IPS DF 6.9 (cell line): ENCODE data around the gene KRT84.

Experiments
- DNase-seq: peaks from one replicate; pipeline ENCODE4 v3.0.0-alpha.2; 2013; ENCODE audit warnings: low read depth, low spot score
- H3K27ac ChIP-seq: one replicate; pipeline ENCODE4 v1.5.1; 2013; ENCODE audit warnings: low read length, control low read depth
- H3K27me3 ChIP-seq: 2 replicates; pipeline ENCODE4 v1.6.1; 2013; ENCODE audit warnings: mild to moderate bottlenecking, low read length; ENCODE audit not compliant: control insufficient read depth, insufficient read depth
- H3K36me3 ChIP-seq: 2 replicates; pipeline ENCODE4 v1.6.1; 2013; ENCODE audit warnings: low read length; ENCODE audit not compliant: control insufficient read depth, insufficient read depth
- H3K4me1 ChIP-seq: 2 replicates; pipeline ENCODE4 v1.6.1; 2013; ENCODE audit warnings: low read length; ENCODE audit not compliant: control insufficient read depth, insufficient read depth
- H3K4me3 ChIP-seq: 2 replicates; pipeline ENCODE4 v1.5.1; 2013; ENCODE audit warnings: mild to moderate bottlenecking, low read length
- H3K9me3 ChIP-seq: 2 replicates; pipeline ENCODE4 v1.6.1; 2013; ENCODE audit warnings: low read length, inconsistent platforms; ENCODE audit not compliant: control insufficient read depth, insufficient read depth
- WGBS: extraction: QIAGEN DNeasy Blood & Tissue Kit; methylation state at CpG from one replicate; pipeline ENCODE4 v1.1.7; 2013; ENCODE audit warnings: mixed read lengths, missing lambda C conversion rate; ENCODE audit not compliant: insufficient read length, insufficient coverage; 5-methylcytosine and 5-hydroxymethylcytosine counted together

KRT84 gene

GRCh38 chr12:52333321-52333720 is 52.1 kb downstream of the KRT84 start:
- no peaks in the 10 kb centered on the region for H3K4me1 ChIP-seq
- H3K9me3 ChIP-seq: no peaks in the 10 kb centered on the region; the same call in 1 of the 2 replicates
- H3K36me3 ChIP-seq: no peaks in the 10 kb centered on the region
- WGBS: no CpG with 5 or more reads among the region's 3 CpGs
- no peak for DNase-seq
- no peaks in the 10 kb centered on the region for H3K27me3 ChIP-seq
- no peak overlapping the region for H3K27ac ChIP-seq
- no peak overlapping the region for H3K4me3 ChIP-seq

DNA sequence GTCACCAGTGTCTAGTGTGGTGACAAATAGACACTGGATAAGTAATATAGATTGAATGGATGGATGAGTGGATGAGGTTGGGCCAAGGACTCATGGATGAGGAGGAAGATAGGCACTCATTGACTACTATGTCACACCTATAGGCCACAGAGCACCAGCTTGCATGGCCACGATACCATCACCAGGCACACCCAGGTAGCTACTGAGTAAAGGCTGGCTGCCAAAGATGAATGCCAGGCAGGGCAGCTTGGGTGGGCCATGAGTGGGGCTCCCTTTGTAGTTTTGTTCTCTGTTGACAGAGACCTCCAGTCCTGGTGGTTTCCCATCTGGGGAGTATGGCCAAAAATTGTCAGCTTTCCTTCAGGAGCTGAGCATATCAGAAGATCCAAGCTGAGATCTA is 53.1 kb downstream of the KRT84 start:
- Histone ChIP-seq H3K4me1 (no peaks in the 10 kb centered on the region), H3K27me3 (no peaks in the 10 kb centered on the region), H3K36me3 (no peaks in the 10 kb centered on the region), H3K27ac (no peak overlapping the region), H3K4me3 (no peak overlapping the region), H3K9me3 (no peaks in the 10 kb centered on the region; the same call in 1 of the 2 replicates)
- no peak for DNase-seq
- no CpG with 5 or more reads among the region's 1 CpG for WGBS

- DNase-seq: no peak
- no CpG with 5 or more reads among the region's 3 CpGs for WGBS
Observed at GRCh38 chr12:52331833-52332232, 53.6 kb downstream of the KRT84 start.

GRCh38 chr12:52331039-52331438 is 54.4 kb downstream of the KRT84 start:
- Histone ChIP-seq H3K36me3 (no peaks in the 10 kb centered on the region), H3K4me1 (no peaks in the 10 kb centered on the region), H3K4me3 (no peak overlapping the region), H3K27ac (no peak overlapping the region), H3K27me3 (no peaks in the 10 kb centered on the region), H3K9me3 (no peaks in the 10 kb centered on the region; the same call in 1 of the 2 replicates)
- no peak for DNase-seq
- no CpG with 5 or more reads among the region's 1 CpG for WGBS

More at GRCh38 chr12:52331833-52332232, 53.6 kb downstream of the KRT84 start:
- Histone ChIP-seq H3K4me3 (no peak overlapping the region), H3K4me1 (no peaks in the 10 kb centered on the region), H3K36me3 (no peaks in the 10 kb centered on the region), H3K9me3 (no peaks in the 10 kb centered on the region; the same call in 1 of the 2 replicates), H3K27me3 (no peaks in the 10 kb centered on the region), H3K27ac (no peak overlapping the region)

DNA sequence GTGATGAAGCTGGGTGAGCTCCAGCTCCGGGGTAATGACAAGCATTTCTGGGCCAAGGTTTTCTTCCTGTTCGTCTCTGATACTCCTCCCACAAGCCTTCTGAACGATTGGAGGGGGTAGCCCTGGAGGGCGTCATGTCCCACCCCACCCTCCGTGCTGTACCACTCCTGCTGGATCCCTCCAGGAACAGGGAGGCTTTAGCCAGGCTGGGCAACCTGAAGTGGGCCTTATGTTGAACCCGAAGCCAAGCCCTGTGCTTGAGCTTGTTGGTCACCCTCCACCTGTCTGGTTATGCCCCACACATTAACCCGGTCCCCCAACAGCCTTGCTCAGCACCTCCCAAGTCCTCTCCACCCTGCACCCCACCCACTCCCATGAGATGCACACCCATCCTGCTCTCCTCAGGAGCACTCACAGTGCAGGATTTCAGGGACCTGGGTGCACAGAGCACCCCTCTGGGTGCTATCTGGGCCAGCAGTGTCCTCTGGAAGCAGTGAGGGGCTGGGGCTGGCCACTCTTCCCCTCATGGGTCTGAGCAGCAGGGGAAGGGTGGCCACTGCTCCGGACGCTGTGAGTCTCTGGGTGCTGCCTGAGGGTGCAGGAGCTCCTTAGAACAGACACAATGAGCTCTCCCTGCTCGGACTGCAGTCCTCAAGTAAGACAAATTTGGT is 57.5 kb downstream of the KRT84 start:
- WGBS: no CpG with 5 or more reads among the region's 10 CpGs
- Histone ChIP-seq H3K27ac (no peak overlapping the region), H3K9me3 (no peaks in the 10 kb centered on the region), H3K27me3 (no peaks in the 10 kb centered on the region), H3K4me3 (no peak overlapping the region), H3K36me3 (no peaks in the 10 kb centered on the region), H3K4me1 (no peaks in the 10 kb centered on the region)
- no peak for DNase-seq
